Non-pigmented ciliary epithelial cell (primary cell): Measurements from ENCODE around the gene FAM120A.

ENCODE experiments used
- DNase-seq: peaks from one replicate; pipeline ENCODE4 v3.0.0-alpha.2; 2010; ENCODE audit warnings: low read depth

The FAM120A gene

DNA sequence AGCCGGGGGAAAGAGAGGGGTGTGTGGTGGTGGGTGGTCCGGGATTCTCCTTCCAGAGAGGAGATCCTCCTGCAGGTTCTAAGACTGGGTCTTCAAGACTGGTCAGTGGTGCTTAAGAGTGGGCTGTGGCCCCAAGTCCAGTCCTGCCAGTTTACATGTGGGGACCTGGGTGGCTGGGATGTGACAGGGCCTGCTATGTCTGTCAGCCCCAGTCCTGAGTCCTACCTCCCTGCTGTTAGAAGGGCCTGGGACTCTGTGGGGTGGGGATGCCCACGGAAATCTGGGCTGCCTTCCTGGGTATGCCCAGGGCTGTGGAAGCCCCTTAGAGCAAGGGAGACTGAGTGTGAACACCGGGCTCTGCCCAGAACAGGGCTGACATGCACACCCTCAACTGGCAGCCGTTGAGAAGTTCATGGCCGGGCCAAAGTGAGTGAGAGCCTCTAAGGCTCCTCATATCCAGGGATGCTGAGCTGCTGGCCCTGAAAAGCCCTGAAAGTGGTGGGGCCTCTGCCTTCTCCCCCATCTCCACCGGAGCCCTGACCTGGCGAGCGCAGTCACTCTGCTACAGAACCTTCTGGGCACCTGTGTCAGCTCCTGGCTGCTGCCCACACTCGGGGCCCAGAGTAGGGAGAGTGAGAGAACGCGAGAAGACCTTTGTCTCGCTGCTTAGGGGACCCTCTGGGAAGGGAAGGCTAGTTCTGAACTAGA, 126.6 kb downstream of the FAM120A start:
- DNase-seq: no peak

GRCh38 chr9:93578844-93579243, 127.4 kb downstream of the FAM120A start:
- no peak for DNase-seq

- no peak for DNase-seq
These were observed 128.4 kb downstream of the FAM120A start for GRCh38 chr9:93579711-93580516.

- no peak for DNase-seq
These were observed 129.3 kb downstream of the FAM120A start for GRCh38 chr9:93580654-93581380.

DNA sequence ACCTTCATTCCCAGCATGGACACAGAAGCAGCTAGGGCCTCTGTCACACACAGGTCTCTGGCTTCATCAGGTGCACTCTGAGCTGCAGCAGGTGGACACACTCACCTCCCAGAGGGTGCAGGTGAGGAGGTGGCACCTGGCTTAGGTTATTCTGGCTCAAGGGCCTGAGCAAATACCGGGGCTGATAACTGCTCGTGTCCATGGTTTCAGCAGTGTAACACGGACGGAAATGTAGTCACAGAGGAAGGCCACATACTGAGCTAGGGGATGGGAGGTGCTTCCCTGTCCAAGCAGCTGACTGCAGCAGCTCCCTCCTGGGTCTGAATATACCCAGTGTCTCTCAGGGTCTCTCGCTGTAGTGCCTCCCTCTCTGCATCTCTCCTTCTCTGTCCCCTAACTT, 130.6 kb downstream of the FAM120A start:
- no peak for DNase-seq

DNA sequence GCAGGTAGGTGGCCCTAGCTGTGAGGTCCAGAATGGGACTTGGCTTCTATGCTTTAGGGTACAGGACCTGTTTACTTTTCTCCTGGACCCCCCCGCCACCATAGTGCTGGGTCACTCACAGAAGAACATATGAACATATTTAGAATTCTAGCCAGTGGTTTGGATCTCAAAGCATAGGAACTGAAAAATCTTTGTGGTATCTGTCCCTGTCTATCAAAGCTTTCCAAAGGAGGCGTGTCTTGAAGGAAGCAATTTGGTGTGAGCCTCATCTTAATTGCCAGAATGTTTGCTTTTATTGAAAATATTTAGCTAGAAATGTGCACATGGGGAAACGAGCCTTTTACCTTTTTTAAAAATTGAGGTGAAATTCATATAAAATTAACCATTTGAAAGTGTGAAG, 131.1 kb downstream of the FAM120A start:
- DNase-seq: no peak

GRCh38 chr9:93585259-93585658, 133.8 kb downstream of the FAM120A start:
- DNase-seq: no peak

DNA sequence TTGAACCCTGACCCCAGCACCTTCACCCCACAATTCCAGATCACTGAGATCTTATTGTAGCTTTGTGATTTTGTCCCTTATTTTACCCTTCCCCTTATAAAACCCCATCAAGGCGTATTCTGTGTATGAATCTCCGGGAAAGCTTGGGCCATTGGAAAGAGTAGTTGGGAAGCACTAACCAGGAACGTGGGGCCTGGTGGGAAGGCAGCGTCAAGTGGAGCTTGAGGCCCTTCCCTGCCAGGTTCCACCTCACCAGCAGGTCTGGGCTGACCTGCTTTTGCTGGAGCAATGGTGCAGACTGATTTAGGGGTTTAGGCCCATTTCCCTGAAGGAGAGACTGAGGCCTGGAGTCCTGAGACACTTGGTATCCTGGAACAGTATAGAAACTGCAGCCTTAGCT, 134.2 kb downstream of the FAM120A start:
- DNase-seq: no peak

- no peak for DNase-seq
These were observed 135.0 kb downstream of the FAM120A start for GRCh38 chr9:93586290-93587057.

DNA sequence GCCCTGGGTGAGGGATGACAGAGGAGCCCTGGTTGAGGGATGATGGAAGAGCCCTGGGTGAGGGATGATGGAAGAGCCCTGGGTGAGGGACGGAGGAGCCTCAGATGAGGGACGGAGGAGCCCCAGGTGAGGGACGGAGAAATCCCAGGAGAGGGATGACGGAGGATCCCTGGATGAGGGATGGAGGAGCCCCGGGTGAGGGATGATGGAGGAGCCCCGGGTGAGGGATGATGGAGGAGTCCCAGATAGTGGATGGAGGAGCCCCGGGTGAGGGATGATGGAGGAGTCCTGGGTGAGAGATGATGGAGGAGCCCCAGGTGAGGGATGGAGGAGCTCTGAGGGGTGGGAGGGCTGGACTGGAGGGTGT, 135.8 kb downstream of the FAM120A start:
- DNase-seq: no peak

DNA sequence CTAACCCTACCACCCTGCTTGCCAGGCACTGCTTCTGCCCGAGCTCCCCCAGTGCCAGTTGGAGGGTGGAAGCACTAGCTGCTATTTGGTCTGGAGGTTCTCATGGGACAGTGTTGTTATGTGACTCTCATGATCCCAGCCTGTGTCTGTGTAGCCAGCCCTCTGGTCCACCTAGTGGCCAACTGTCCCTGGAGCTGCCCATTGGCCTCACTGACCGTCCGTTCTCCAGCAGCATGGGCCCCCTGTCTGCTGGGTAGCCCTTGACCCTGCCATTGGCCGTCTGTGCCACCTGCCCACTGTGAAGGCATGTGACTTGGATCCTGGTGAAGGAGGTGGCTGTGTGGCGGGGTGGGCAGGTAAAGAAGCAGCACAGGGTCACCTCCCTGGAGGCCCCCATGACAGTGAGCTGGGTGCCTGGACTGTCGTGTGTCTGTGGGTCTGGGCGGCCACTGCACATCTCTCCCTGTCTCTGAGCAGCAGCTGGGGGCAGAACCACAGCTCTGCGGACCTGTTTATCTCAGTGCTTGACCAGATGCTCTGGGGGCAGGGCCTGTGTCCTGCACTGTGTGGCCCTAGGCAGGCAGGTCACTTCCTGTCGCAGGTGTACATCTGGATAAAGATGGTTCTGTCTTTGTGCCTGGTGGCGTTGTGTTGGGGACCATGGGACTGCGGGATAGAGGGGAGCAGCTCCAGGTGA, 136.3 kb downstream of the FAM120A start:
- no peak for DNase-seq

DNA sequence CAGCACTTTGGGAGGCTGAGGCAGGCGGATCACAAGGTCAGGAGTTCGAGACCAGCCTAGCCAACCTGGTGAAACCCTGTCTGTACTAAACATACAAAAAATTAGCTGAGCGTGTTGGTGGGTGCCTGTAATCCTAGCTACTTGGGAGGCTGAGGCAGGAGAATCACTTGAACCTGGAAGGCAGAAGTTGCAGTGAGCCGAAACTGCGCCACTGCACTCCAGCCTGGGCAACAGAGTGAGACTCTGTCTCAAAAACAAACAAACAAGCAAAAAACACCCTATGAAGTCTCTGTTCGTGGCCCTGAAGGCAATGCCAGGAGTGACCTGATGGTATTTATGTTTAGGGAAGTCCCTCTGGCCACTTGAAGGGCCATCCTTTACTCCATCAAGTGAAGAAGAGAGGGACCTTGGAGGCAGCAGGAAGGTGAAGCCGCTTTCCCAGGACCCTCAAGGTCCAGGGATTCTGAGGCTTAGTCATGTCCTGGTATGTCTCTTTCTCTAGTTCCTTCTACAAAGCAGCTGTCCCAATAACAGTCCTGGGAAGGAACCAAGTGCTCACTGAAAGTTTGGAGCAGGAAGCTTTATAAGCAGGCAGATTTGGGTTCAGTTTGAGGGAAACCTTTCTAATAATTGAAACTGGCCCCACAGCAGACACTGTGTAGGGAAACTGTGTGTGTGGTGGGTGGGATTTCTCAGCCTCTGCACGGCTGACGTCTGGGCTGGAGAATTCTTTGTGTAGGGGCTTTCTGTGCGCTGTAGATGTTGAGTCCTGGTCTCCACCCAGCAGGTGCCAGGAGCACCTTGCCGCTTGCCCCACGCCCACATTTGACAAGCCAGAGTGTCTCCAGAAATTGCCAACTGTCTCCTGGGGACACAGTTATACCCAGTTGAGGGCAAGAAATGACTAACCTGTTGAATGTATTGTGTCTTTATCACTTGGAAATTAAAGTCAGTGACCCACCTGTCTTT, 137.4 kb downstream of the FAM120A start:
- DNase-seq: no peak

- DNase-seq: no peak
These were observed 138.2 kb downstream of the FAM120A start for GRCh38 chr9:93589688-93590087.

DNA sequence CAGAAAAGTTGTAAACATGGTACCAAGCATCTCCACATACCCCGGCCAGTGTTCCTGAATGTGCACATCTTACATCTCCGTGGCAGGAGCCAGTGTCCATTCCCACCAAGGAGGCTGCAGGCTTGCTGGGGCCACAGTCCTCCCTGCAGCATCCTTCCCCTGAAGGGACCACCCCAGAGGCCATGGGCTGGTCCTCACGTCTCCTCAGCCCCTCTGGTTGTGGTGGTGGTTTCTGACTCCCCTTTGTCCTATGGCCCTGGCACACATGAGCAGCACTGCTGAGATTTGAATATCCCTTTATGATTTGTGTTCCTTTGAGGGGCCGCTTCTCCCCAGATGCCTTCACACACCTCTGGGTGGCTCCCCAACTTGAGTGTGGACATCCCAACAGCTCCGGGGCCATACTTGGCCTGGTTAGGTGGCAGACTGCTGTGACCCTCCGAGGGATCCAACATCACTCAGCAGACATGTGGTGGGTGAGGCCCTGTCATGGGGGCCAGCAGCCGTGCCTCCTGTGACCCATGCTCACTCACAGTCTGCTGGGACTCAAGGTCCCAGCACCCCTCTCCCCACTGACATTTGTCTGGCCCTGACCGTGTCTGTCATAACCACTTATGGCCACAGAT, 139.2 kb downstream of the FAM120A start:
- no peak for DNase-seq

DNA sequence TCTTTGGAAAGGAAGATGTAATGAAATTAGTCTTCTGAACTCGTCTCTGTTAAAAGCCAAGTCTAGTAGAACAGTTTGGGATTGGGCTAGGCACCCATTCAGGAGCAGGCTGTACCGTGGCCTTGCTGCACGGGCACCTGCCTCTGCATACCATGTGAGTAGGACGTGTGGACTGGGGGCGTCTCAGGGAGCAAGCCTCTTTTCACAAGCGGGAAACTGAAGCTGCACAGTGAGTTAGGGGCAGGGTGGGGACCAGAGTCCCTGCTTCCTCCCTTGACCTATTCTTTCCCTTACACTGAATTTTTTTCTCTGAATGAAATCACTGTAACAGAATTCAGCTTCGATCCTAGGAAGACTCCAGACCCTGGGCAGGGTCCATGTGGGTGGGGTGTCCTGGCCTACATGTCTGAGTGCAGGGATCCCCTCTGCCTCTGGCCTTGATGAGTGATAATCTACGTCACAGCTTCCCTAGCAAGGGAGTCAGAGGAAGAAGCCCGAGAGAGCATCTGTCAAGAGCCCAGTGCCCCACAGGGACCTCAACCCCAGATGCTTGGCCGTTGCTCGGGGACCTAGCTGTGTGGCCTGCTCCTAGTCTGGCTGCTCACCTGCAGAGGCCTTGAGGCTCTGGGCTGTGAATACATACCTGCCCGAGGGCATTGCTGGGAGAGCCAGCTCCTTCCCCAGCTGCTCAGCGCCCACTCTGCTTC, 140.0 kb downstream of the FAM120A start:
- no peak for DNase-seq

GRCh38 chr9:93592008-93592642, 140.6 kb downstream of the FAM120A start:
- DNase-seq: no peak

DNA sequence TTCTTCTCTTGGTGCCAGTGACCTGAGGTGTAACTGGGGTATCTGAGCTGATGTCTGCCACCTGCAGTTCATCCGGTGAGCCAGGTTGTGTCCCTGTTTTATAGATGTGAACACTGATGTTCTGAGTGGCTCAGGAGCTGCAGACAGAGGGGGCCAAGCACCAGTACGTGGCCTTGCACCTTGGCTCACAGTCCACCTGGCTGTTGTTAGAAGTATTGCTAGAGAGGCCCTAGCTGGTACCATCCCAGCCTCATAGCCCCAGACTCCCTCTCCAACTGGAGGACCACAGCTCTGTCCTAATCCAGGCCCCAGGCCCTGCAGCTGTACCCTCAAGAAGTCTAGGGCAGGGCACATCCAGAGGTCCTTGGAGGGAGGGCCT, 141.1 kb downstream of the FAM120A start:
- DNase-seq: no peak

GRCh38 chr9:93593144-93593658, 141.7 kb downstream of the FAM120A start:
- DNase-seq: no peak
